SK-N-SH (cell line): ENCODE results near the gene ASAH2. TPM values are rescaled to one million over a fixed set of nuclear protein-coding genes. Genes with fewer than 3 reads are reported as not detected.

Experiments used
- CTCF ChIA-PET: fragments of 300-600, 350-600 bp; formaldehyde crosslinking; extraction: SDS; loops from one replicate; lab custom pipeline; 2021; lab: Yijun Ruan, JAX
- POLR2A ChIA-PET: fragments of 350-600 bp; sonication (Branson Sonifier 250); formaldehyde crosslinking; extraction: SDS; loops from one replicate; lab custom pipeline; 2020; ENCODE audit warnings: antibody characterized with exemption, inconsistent platforms; lab: Yijun Ruan, JAX
- DNase-seq: peaks from one replicate; pipeline ENCODE4 v3.0.0; 2012
- H2AFZ ChIP-seq: fragments of 200-600 bp; sonication (generic); 2 replicates; pipeline ENCODE4 v1.8.1; 2016; ENCODE audit warnings: antibody characterized with exemption, mild to moderate bottlenecking, low read depth
- H3F3A ChIP-seq: fragments of 200-600 bp; sonication (generic); replicated peaks from 2 replicates; pipeline ENCODE3; 2016; ENCODE audit warnings: antibody characterized with exemption, mild to moderate bottlenecking; ENCODE audit not compliant: insufficient read depth
- H3K27ac ChIP-seq, 2 experiments: fragments of 200-500 bp in 1 of 2; fragments of 200-600 bp in 1 of 2; sonication (Bioruptor generic) in 1 of 2; sonication (generic), shearing (Covaris generic) in 1 of 2; 2 replicates each; pipeline versions ENCODE4 v1.5.1 to v1.6.1; 2014 to 2016; ENCODE audit warnings: low read depth in 2 of 2, inconsistent platforms in 1 of 2, low read length in 1 of 2, mild to moderate bottlenecking in 1 of 2, mixed read lengths in 1 of 2
- H3K27me3 ChIP-seq: fragments of 200-600 bp; sonication (generic), shearing (Covaris generic); 2 replicates; pipeline ENCODE4 v1.6.1; 2016; ENCODE audit warnings: mixed run types; ENCODE audit not compliant: insufficient read depth
- H3K36me3 ChIP-seq, 2 experiments: fragments of 200-500 bp in 1 of 2; fragments of 200-600 bp in 1 of 2; sonication (Bioruptor generic) in 1 of 2; sonication (generic) in 1 of 2; replicated peaks in 1 of 2; 2 replicates each; pipeline versions ENCODE3 to v1.5.1; 2014 to 2016; ENCODE audit warnings: low read length in 1 of 2, mild to moderate bottlenecking in 1 of 2; ENCODE audit not compliant: insufficient read depth in 2 of 2, control insufficient read depth in 1 of 2
- H3K4me1 ChIP-seq, 2 experiments: fragments of 200-500 bp in 1 of 2; fragments of 200-600 bp in 1 of 2; sonication (Bioruptor generic) in 1 of 2; sonication (generic), shearing (Covaris generic) in 1 of 2; 2 replicates each; pipeline versions ENCODE4 v1.5.1 to v1.6.1; 2014 to 2016; ENCODE audit warnings: low read depth in 1 of 2, low read length in 1 of 2, mixed run types in 1 of 2; ENCODE audit not compliant: insufficient read depth in 2 of 2, control insufficient read depth in 1 of 2
- H3K4me2 ChIP-seq: fragments of 200-600 bp; sonication (generic), shearing (Covaris generic); 2 replicates; pipeline ENCODE4 v1.6.1; 2017; ENCODE audit warnings: mixed run types
- H3K4me3 ChIP-seq, 2 experiments: fragments of 200-500 bp in 1 of 2; fragments of 200-600 bp in 1 of 2; sonication (Bioruptor generic) in 1 of 2; sonication (generic), shearing (Covaris generic) in 1 of 2; 2 replicates each; pipeline versions ENCODE4 v1.5.1 to v1.8.1; 2014 to 2016; ENCODE audit warnings: low read depth in 2 of 2, inconsistent platforms in 1 of 2, low read length in 1 of 2, mild to moderate bottlenecking in 1 of 2, mixed read lengths in 1 of 2, moderate library complexity in 1 of 2
- H3K79me2 ChIP-seq: fragments of 200-600 bp; sonication (generic); 2 replicates; pipeline ENCODE4 v1.8.1; 2017; ENCODE audit warnings: mild to moderate bottlenecking; ENCODE audit not compliant: insufficient read depth
- H3K9ac ChIP-seq: fragments of 200-600 bp; sonication (generic); 2 replicates; pipeline ENCODE4 v1.6.1; 2017; ENCODE audit warnings: mixed run types
- H3K9me2 ChIP-seq: fragments of 200-600 bp; sonication (generic); 2 replicates; pipeline ENCODE4 v1.6.1; 2017; ENCODE audit warnings: mixed run types
- H3K9me3 ChIP-seq: fragments of 200-600 bp; sonication (generic); 2 replicates; pipeline ENCODE4 v1.6.1; 2017; ENCODE audit warnings: mixed run types, mild to moderate bottlenecking, moderate library complexity
- H4K20me1 ChIP-seq: fragments of 200-600 bp; sonication (generic); 2 replicates; pipeline ENCODE4 v1.6.1; 2017; ENCODE audit warnings: mild to moderate bottlenecking, mixed run types; ENCODE audit not compliant: insufficient read depth
- CHD2 ChIP-seq: fragments of 150-350 bp; IDR thresholded peaks from 2 replicates; pipeline ENCODE4 v1.6.1; 2018; ENCODE audit warnings: low read length; ENCODE audit not compliant: partially characterized antibody
- CTCF ChIP-seq: fragments of 200-600 bp; sonication (generic); IDR thresholded peaks from 2 replicates; pipeline ENCODE4 v1.6.1; 2017; ENCODE audit warnings: antibody characterized with exemption, mild to moderate bottlenecking, moderate library complexity
- ELF1 ChIP-seq: IDR thresholded peaks from 2 replicates; pipeline ENCODE4 v1.4.0; 2012
- EP300 ChIP-seq, 2 experiments: IDR thresholded peaks; 2 replicates each; pipeline versions ENCODE4 v1.4.0 to v1.6.1; 2012; ENCODE audit warnings: borderline replicate concordance in 1 of 2, low read depth in 1 of 2, low read length in 1 of 2
- FOXM1 ChIP-seq: IDR thresholded peaks from 2 replicates; pipeline ENCODE4 v1.4.0; 2012; ENCODE audit warnings: low read depth, mild to moderate bottlenecking
- GABPA ChIP-seq: IDR thresholded peaks from 2 replicates; pipeline ENCODE4 v1.4.0; 2012; ENCODE audit warnings: low read depth, mild to moderate bottlenecking
- GATA2 ChIP-seq: sonication (generic); formaldehyde crosslinking; IDR thresholded peaks from 2 replicates; pipeline ENCODE4 v1.5.0; 2020; ENCODE audit warnings: mild to moderate bottlenecking, missing genetic modification reagents
- JUND ChIP-seq: IDR thresholded peaks from 2 replicates; pipeline ENCODE4 v1.4.0; 2012
- MAX ChIP-seq: IDR thresholded peaks from 2 replicates; pipeline ENCODE4 v1.4.0; 2012; ENCODE audit warnings: low read depth
- MEF2A ChIP-seq: IDR thresholded peaks from 2 replicates; pipeline ENCODE4 v1.4.0; 2012; ENCODE audit warnings: low read depth, borderline replicate concordance
- NFIC ChIP-seq: IDR thresholded peaks from 2 replicates; pipeline ENCODE4 v1.4.0; 2012; ENCODE audit warnings: borderline replicate concordance
- NRF1 ChIP-seq: IDR thresholded peaks from 2 replicates; pipeline ENCODE4 v1.6.1; 2012; ENCODE audit warnings: low read depth, mild to moderate bottlenecking, low read length
- PBX3 ChIP-seq: IDR thresholded peaks from 2 replicates; pipeline ENCODE4; 2012
- RAD21 ChIP-seq: IDR thresholded peaks from 2 replicates; pipeline ENCODE4 v1.6.1; 2012; ENCODE audit warnings: mild to moderate bottlenecking, low read length
- RCOR1 ChIP-seq: fragments of 150-350 bp; IDR thresholded peaks from 2 replicates; pipeline ENCODE4 v1.6.1; 2017; ENCODE audit warnings: antibody characterized with exemption, low read length
- RXRA ChIP-seq: IDR thresholded peaks from 2 replicates; pipeline ENCODE4 v1.4.0; 2012; ENCODE audit warnings: low read depth, mild to moderate bottlenecking, borderline replicate concordance
- SMC3 ChIP-seq: IDR thresholded peaks from 2 replicates; pipeline ENCODE4 v1.6.1; 2012; ENCODE audit warnings: low read depth, low read length, improper control_type of control experiment
- TAF1 ChIP-seq: IDR thresholded peaks from 2 replicates; pipeline ENCODE4 v1.6.1; 2012; ENCODE audit warnings: low read depth, mild to moderate bottlenecking, low read length, moderate library complexity, borderline replicate concordance
- USF2 ChIP-seq: fragments of 150-350 bp; IDR thresholded peaks from 2 replicates; pipeline ENCODE4 v1.6.1; 2017; ENCODE audit warnings: antibody characterized with exemption, low read length, low read depth, borderline replicate concordance
- ZBTB33 ChIP-seq: IDR thresholded peaks from 2 replicates; pipeline ENCODE4 v1.4.0; 2012; ENCODE audit warnings: low read depth, borderline replicate concordance
- WGBS: methylation state at CpG from one replicate; pipeline ENCODE4 v1.1.6; 2017; ENCODE audit warnings: low lambda C conversion rate; 5-methylcytosine and 5-hydroxymethylcytosine counted together
- polyA plus RNA-seq, 3 experiments: library from polyadenylated mRNA; depleted of rRNA; stranded (reverse); fragments of >200 nt; gene quantifications; 2 replicates each; pipeline ENCODE4 v1.2.3, GENCODE V29; 2012

Gene ASAH2
- polyA plus RNA-seq, 1 of the 3 experiments (the other 2 are of a cell fraction), result 1.8 TPM

- H2AFZ ChIP-seq, result no peak overlapping the region
- H3K4me1 ChIP-seq, result no peaks in the 10 kb centered on the region
- H3K79me2 ChIP-seq, result no peaks in the 10 kb centered on the region
- 5% methylated on average over 3 of the region's 3 CpGs for WGBS
- no peak overlapping the region for H3K9ac ChIP-seq
- no peaks in the 10 kb centered on the region for H4K20me1 ChIP-seq
- no peaks in the 10 kb centered on the region for H3K36me3 ChIP-seq
- ChIA-PET CTCF (interaction anchor here (0.7 to 2.7 kb wide), 9 partner anchors 9 to 286 kb away, joined by 3 to 11 read pairs (median 3); no protein-coding TSS in a partner anchor), POLR2A (no interaction called here)
- no peaks in the 10 kb centered on the region for H3K9me2 ChIP-seq
- no peak overlapping the region for H3K4me3 ChIP-seq
- H3K4me2 ChIP-seq, result no peak overlapping the region
- no peaks in the 10 kb centered on the region for H3K9me3 ChIP-seq
- TF ChIP-seq NFIC, result no peak
- peak; percentile 39; the same call in 1 of the 2 replicates for TF ChIP-seq RAD21
- TF ChIP-seq SMC3, result 0 out of 2 replicates have a peak, but pooled peaks have one; percentile 11
- TF ChIP-seq MEF2A, result no peak
- TF ChIP-seq CTCF, result peak; percentile 64
- TF ChIP-seq, all 33 proteins: peak for 3
- peak; percentile 5 for DNase-seq
- Histone ChIP-seq H3K27me3 (no peaks in the 10 kb centered on the region), H3K27ac (no peak overlapping the region), H3F3A (no peaks in the 10 kb centered on the region)
Measured at GRCh38 chr10:50275650-50276235, 24.4 kb upstream of the ASAH2 start.

- H3K9me2 ChIP-seq, result no peaks in the 10 kb centered on the region
- no peak for TF ChIP-seq RAD21
- no peak for TF ChIP-seq JUND
- no peak for TF ChIP-seq GABPA
- no peak for TF ChIP-seq CHD2
- TF ChIP-seq CTCF, result no peak
- no peak for TF ChIP-seq RXRA
- no peak for TF ChIP-seq ELF1
- no peak for TF ChIP-seq USF2
- no peak for TF ChIP-seq PBX3
- no peak for TF ChIP-seq GATA2 (CRISPR knock-in tag)
- no peak for TF ChIP-seq RCOR1
- TF ChIP-seq NRF1, result no peak
- TF ChIP-seq FOXM1, result no peak
- no peak for TF ChIP-seq TAF1
- TF ChIP-seq SMC3, result no peak
- TF ChIP-seq MAX, result no peak
- TF ChIP-seq EP300 (IDR thresholded peaks at IDR 0.05; ENCODE audit: borderline replicate concordance in 1 of 2, low read depth in 1 of 2, low read length in 1 of 2), result no peak
- TF ChIP-seq ZBTB33, result no peak
Measured at GRCh38 chr10:50272531-50272930, 21.2 kb upstream of the ASAH2 start.

More at GRCh38 chr10:50272531-50272930, 21.2 kb upstream of the ASAH2 start:
- Histone ChIP-seq H3F3A (no peaks in the 10 kb centered on the region), H3K36me3 (no peaks in the 10 kb centered on the region), H3K27ac (no peak overlapping the region), H4K20me1 (no peaks in the 10 kb centered on the region), H3K9me3 (no peaks in the 10 kb centered on the region), H3K4me1 (no peaks in the 10 kb centered on the region), H3K79me2 (no peaks in the 10 kb centered on the region), H3K9ac (no peak overlapping the region), H3K4me2 (no peak overlapping the region), H2AFZ (no peak overlapping the region), H3K27me3 (no peaks in the 10 kb centered on the region), H3K4me3 (no peak overlapping the region)
- ChIA-PET POLR2A (no interaction called here), CTCF (no interaction called here)
- WGBS, result 56% methylated on average over 7 of the region's 7 CpGs
- no peak for DNase-seq
